Skeletal muscle satellite cell (primary cell): ENCODE data around the gene SYNPR.
"Not testable (repeated sequence)": the region's sequence is repeated elsewhere in the genome, so short reads cannot be mapped to it uniquely, and the experiment has no call there.

Source experiments
- H3K27me3 ChIP-seq: 2 replicates; pipeline ENCODE4 v1.7.0; 2013; ENCODE audit warnings: low read length; ENCODE audit not compliant: control insufficient read depth, insufficient read depth
- H3K36me3 ChIP-seq: 2 replicates; pipeline ENCODE4 v1.7.0; 2013; ENCODE audit warnings: mild to moderate bottlenecking, control low read depth, low read length; ENCODE audit not compliant: insufficient read depth
- H3K4me1 ChIP-seq: 2 replicates; pipeline ENCODE4 v1.7.0; 2013; ENCODE audit warnings: low read length; ENCODE audit not compliant: control insufficient read depth, insufficient read depth
- H3K4me2 ChIP-seq: 2 replicates; pipeline ENCODE4 v1.7.0; 2013; ENCODE audit warnings: mild to moderate bottlenecking, low read length
- H3K4me3 ChIP-seq: 2 replicates; pipeline ENCODE4 v1.7.0; 2013; ENCODE audit warnings: low read length
- H3K9ac ChIP-seq: 2 replicates; pipeline ENCODE4 v1.7.0; 2013; ENCODE audit warnings: mild to moderate bottlenecking, low read depth, low read length, moderate library complexity
- H3K9me3 ChIP-seq: replicated peaks from 2 replicates; pipeline ENCODE4 v1.7.0; 2013; ENCODE audit warnings: mild to moderate bottlenecking, control low read depth, low read length

Gene SYNPR

GRCh38 chr3:63639806-63640205 is 361.7 kb downstream of the SYNPR start:
- H3K4me1 ChIP-seq: no peaks in the 10 kb centered on the region
- H3K9me3 ChIP-seq: no peaks in the 10 kb centered on the region
- H3K36me3 ChIP-seq: no peaks in the 10 kb centered on the region
- no peaks in the 10 kb centered on the region for H3K27me3 ChIP-seq
- no peak overlapping the region for H3K9ac ChIP-seq
- H3K4me2 ChIP-seq: no peak overlapping the region
- H3K4me3 ChIP-seq: no peak overlapping the region

- Histone ChIP-seq H3K4me2 (no peak overlapping the region), H3K4me3 (no peak overlapping the region), H3K9ac (no peak overlapping the region), H3K9me3 (no peaks in the 10 kb centered on the region), H3K36me3 (no peaks in the 10 kb centered on the region), H3K27me3 (no peaks in the 10 kb centered on the region), H3K4me1 (no peaks in the 10 kb centered on the region)
Measured at GRCh38 chr3:63642488-63642887, 364.4 kb downstream of the SYNPR start.

- H3K27me3 ChIP-seq: no peaks in the 10 kb centered on the region
- H3K9me3 ChIP-seq: no peaks in the 10 kb centered on the region
- no peaks in the 10 kb centered on the region for H3K4me1 ChIP-seq
- no peaks in the 10 kb centered on the region for H3K36me3 ChIP-seq
- H3K9ac ChIP-seq: no peak overlapping the region
- no peak overlapping the region for H3K4me2 ChIP-seq
- H3K4me3 ChIP-seq: no peak overlapping the region
Measured at GRCh38 chr3:63644212-63644797, 366.2 kb downstream of the SYNPR start.

GRCh38 chr3:63644928-63645781 is 367.0 kb downstream of the SYNPR start:
- not testable (repeated sequence) for H3K4me2 ChIP-seq, H3K9ac ChIP-seq, H3K27me3 ChIP-seq, H3K4me3 ChIP-seq, H3K36me3 ChIP-seq, H3K9me3 ChIP-seq, H3K4me1 ChIP-seq

- Histone ChIP-seq H3K9me3 (no peaks in the 10 kb centered on the region), H3K4me2 (no peak within 1 kb of the TSS), H3K4me3 (no peak within 1 kb of the TSS), H3K36me3 (no peaks in the 10 kb centered on the region), H3K27me3 (no peaks in the 10 kb centered on the region), H3K9ac (no peak within 1 kb of the TSS), H3K4me1 (peaks cover 29% of the 10 kb centered on the region)
Measured at GRCh38 chr3:63652066-63652725, 374.1 kb downstream of the SYNPR start, which contains the start of gene SNTN. Gene SNTN (plus strand): TSS chr3:63652675. CDS start chr3:63652688, 13 bp downstream.

- no peaks in the 10 kb centered on the region for H3K9me3 ChIP-seq
- no peaks in the 10 kb centered on the region for H3K36me3 ChIP-seq
- no peaks in the 10 kb centered on the region for H3K27me3 ChIP-seq
- no peak overlapping the region for H3K9ac ChIP-seq
- H3K4me3 ChIP-seq: no peak overlapping the region
- H3K4me2 ChIP-seq: no peak overlapping the region
- H3K4me1 ChIP-seq: peaks cover 33% of the 10 kb centered on the region
Measured at GRCh38 chr3:63654211-63654610, 376.1 kb downstream of the SYNPR start.

- Histone ChIP-seq H3K27me3 (no peaks in the 10 kb centered on the region), H3K9ac (peak overlapping the region; percentile 63), H3K36me3 (no peaks in the 10 kb centered on the region), H3K4me3 (no peak overlapping the region), H3K9me3 (no peaks in the 10 kb centered on the region), H3K4me1 (peaks cover 33% of the 10 kb centered on the region), H3K4me2 (peak overlapping the region; percentile 30)
Measured at GRCh38 chr3:63654931-63655330, 376.8 kb downstream of the SYNPR start.

- peaks cover 33% of the 10 kb centered on the region for H3K4me1 ChIP-seq
- no peaks in the 10 kb centered on the region for H3K36me3 ChIP-seq
- no peaks in the 10 kb centered on the region for H3K9me3 ChIP-seq
- no peaks in the 10 kb centered on the region for H3K27me3 ChIP-seq
- peak overlapping the region; percentile 30 for H3K4me2 ChIP-seq
- no peak overlapping the region for H3K4me3 ChIP-seq
- H3K9ac ChIP-seq: peak overlapping the region; percentile 68
Measured at GRCh38 chr3:63655519-63655918, 377.4 kb downstream of the SYNPR start.

GRCh38 chr3:63656786-63657185 is 378.7 kb downstream of the SYNPR start:
- H3K4me3 ChIP-seq: no peak overlapping the region
- H3K9me3 ChIP-seq: no peaks in the 10 kb centered on the region
- peak overlapping the region; percentile 68 for H3K9ac ChIP-seq
- H3K4me2 ChIP-seq: no peak overlapping the region
- peaks cover 33% of the 10 kb centered on the region for H3K4me1 ChIP-seq
- no peaks in the 10 kb centered on the region for H3K36me3 ChIP-seq
- H3K27me3 ChIP-seq: no peaks in the 10 kb centered on the region

- Histone ChIP-seq H3K9me3 (no peaks in the 10 kb centered on the region), H3K4me1 (peaks cover 13% of the 10 kb centered on the region), H3K27me3 (no peaks in the 10 kb centered on the region), H3K4me2 (no peak overlapping the region), H3K36me3 (no peaks in the 10 kb centered on the region), H3K9ac (no peak overlapping the region), H3K4me3 (no peak overlapping the region)
Measured at GRCh38 chr3:63661242-63661641, 383.1 kb downstream of the SYNPR start.

- H3K4me2 ChIP-seq: no peak overlapping the region
- H3K4me1 ChIP-seq: peaks cover 6% of the 10 kb centered on the region
- H3K27me3 ChIP-seq: no peaks in the 10 kb centered on the region
- no peaks in the 10 kb centered on the region for H3K9me3 ChIP-seq
- H3K9ac ChIP-seq: no peak overlapping the region
- H3K36me3 ChIP-seq: no peaks in the 10 kb centered on the region
- no peak overlapping the region for H3K4me3 ChIP-seq
Measured at GRCh38 chr3:63662011-63662410, 383.9 kb downstream of the SYNPR start.
